ENCODE measurements around the gene NELFA. TPM values are rescaled to one million over a fixed set of nuclear protein-coding genes. Genes with fewer than 3 reads are reported as not detected.

Gene NELFA
- total RNA-seq, 1 experiment from 2014 or later = 58.3 TPM

DNA sequence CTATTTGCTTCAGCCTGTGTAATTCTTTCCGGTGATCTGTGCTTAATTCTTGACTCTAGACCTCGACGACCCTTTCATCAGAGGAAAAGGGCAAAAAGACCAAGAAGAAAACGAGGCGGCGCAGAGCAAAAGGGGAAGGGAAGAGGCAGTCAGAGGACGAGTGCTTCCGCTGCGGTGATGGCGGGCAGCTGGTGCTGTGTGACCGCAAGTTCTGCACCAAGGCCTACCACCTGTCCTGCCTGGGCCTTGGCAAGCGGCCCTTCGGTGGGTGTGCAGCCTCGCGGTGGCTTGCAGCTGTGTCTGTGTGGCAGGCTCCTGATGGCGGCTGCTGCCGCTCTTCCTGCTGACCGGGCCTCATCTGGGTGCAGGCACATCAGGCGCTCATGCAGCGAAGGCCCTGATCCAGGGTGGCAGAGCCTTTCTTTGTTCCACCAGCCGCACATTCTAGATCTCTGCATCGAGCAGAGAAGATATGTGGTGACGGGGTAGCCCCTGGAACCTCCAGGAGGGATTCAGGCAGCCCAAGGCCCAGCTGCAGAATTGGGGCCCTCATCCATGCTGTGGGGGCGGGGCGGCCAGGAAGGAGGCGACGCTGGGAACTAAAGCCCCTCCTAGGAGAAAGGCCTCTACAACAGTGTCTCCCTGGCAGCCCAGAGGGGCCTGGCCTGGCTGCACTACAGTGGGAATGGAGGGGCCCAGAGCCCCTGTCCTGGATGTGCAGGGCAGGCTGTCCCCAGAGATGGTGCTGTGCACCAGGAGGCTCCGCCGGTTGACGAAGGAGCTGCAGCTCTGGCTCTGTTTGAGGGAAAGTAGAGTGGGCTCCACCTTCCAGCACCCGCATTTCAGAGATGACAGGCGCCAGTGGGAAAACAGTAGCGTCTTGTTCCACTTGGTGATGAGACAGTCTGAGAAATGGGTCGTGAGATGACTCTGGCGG, 32.1 kb downstream of the NELFA start:
- no TSS peak for BruUV-seq (replicated peaks)
- Histone ChIP-seq H3K4me1 (ENCODE audit: insufficient read depth, low read length, poor library complexity, severe bottlenecking) (peaks cover 7% of the 10 kb centered on the region), H3K27me3 (replicated peaks; ENCODE audit: insufficient read depth, low read depth, low read length, poor library complexity) (no peaks in the 10 kb centered on the region), H3K9me3 (ENCODE audit: low read depth, low read length, poor library complexity, severe bottlenecking) (no peaks in the 10 kb centered on the region), H3K4me3 (ENCODE audit: low read depth, low read length, poor library complexity, severe bottlenecking) (no peak overlapping the region), H3K27ac (ENCODE audit: low read depth, low read length, poor library complexity, severe bottlenecking) (no peak overlapping the region), H3K36me3 (ENCODE audit: insufficient read depth, low read length, poor library complexity, severe bottlenecking) (peaks cover 93% of the 10 kb centered on the region)
- ChIA-PET POLR2A (ENCODE audit: low non-redundant PET) (no interaction called here), CTCF (no interaction called here)
- TF ChIP-seq EZH2 (IDR thresholded peaks at IDR 0.05; ENCODE audit: borderline replicate concordance, low read depth, low read length, poor library complexity, severe bottlenecking) = no peak
- TF ChIP-seq, protein P1, sequence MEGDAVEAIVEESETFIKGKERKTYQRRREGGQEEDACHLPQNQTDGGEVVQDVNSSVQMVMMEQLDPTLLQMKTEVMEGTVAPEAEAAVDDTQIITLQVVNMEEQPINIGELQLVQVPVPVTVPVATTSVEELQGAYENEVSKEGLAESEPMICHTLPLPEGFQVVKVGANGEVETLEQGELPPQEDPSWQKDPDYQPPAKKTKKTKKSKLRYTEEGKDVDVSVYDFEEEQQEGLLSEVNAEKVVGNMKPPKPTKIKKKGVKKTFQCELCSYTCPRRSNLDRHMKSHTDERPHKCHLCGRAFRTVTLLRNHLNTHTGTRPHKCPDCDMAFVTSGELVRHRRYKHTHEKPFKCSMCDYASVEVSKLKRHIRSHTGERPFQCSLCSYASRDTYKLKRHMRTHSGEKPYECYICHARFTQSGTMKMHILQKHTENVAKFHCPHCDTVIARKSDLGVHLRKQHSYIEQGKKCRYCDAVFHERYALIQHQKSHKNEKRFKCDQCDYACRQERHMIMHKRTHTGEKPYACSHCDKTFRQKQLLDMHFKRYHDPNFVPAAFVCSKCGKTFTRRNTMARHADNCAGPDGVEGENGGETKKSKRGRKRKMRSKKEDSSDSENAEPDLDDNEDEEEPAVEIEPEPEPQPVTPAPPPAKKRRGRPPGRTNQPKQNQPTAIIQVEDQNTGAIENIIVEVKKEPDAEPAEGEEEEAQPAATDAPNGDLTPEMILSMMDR (conservative IDR thresholded peaks at IDR 0.05; ENCODE audit: low read depth, low read length) = no peak
- intact Hi-C loops (cut with micrococcal nuclease; ENCODE audit: unreplicated experiment) = no loop called here
- DNase-seq (ENCODE audit: low spot score) = no peak

DNA sequence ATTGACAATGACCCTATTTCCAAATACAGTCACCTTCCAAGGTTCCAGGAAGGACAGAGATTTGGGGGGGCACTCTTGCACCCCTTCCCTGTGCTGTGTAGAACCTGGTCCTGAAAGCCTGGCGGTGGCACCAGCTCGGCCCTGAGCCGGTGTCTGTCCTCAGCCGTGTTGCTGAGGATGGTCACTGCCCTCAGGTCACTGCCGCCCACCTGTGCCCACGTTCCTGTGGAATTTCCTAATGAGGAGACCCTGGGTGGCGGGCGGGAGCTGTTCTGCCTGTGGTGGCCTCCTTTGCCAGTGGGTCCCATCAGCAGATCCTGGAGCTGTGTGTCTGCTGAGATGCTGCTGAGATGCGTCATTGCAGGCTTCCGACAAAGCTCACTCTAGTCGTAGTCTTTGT, 32.9 kb downstream of the NELFA start:
- POLR2A ChIA-PET (ENCODE audit: low non-redundant PET) = no interaction called here
- CTCF ChIA-PET = no interaction called here
- H3K27me3 ChIP-seq (replicated peaks; ENCODE audit: insufficient read depth, low read depth, low read length, poor library complexity) = no peaks in the 10 kb centered on the region
- BruUV-seq (replicated peaks) = no TSS peak
- H3K4me1 ChIP-seq (ENCODE audit: insufficient read depth, low read length, poor library complexity, severe bottlenecking) = peaks cover 6% of the 10 kb centered on the region
- no peaks in the 10 kb centered on the region for H3K9me3 ChIP-seq (ENCODE audit: low read depth, low read length, poor library complexity, severe bottlenecking)
- DNase-seq (ENCODE audit: low spot score) = no peak
- TF ChIP-seq, protein P1 (conservative IDR thresholded peaks at IDR 0.05; ENCODE audit: low read depth, low read length) = no peak
- no peak for TF ChIP-seq EZH2 (IDR thresholded peaks at IDR 0.05; ENCODE audit: borderline replicate concordance, low read depth, low read length, poor library complexity, severe bottlenecking)
- no peak overlapping the region for H3K4me3 ChIP-seq (ENCODE audit: low read depth, low read length, poor library complexity, severe bottlenecking)
- intact Hi-C loops (cut with micrococcal nuclease; ENCODE audit: unreplicated experiment) = no loop called here
- H3K36me3 ChIP-seq (ENCODE audit: insufficient read depth, low read length, poor library complexity, severe bottlenecking) = peaks cover 93% of the 10 kb centered on the region
- H3K27ac ChIP-seq (ENCODE audit: low read depth, low read length, poor library complexity, severe bottlenecking) = no peak overlapping the region

DNA sequence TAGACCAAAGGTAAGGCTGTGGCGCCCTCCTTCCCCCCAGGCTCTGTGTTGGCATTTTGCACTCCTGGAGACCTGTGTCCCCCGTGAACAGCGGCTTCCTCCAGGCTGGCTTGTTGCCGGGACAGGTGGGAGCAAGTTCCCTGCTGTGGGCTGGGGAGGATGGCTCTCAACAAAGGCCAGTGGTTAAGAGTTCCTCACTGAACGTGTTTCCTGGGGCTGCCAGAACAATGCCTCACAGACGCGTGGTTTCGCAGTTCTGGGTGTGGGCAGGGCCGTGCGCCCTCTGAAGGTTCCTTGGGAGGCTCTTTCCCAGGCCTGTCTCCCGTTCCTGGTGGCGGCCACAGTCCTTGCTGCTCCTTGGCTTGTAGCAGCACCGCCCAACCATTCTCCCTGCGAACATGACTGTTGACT, 33.4 kb downstream of the NELFA start:
- no peak for DNase-seq (ENCODE audit: low spot score)
- Histone ChIP-seq H3K36me3 (ENCODE audit: insufficient read depth, low read length, poor library complexity, severe bottlenecking) (peaks cover 88% of the 10 kb centered on the region), H3K4me3 (ENCODE audit: low read depth, low read length, poor library complexity, severe bottlenecking) (no peak overlapping the region), H3K27ac (ENCODE audit: low read depth, low read length, poor library complexity, severe bottlenecking) (no peak overlapping the region), H3K9me3 (ENCODE audit: low read depth, low read length, poor library complexity, severe bottlenecking) (no peaks in the 10 kb centered on the region), H3K27me3 (replicated peaks; ENCODE audit: insufficient read depth, low read depth, low read length, poor library complexity) (no peaks in the 10 kb centered on the region), H3K4me1 (ENCODE audit: insufficient read depth, low read length, poor library complexity, severe bottlenecking) (peaks cover 5% of the 10 kb centered on the region)
- no TSS peak for BruUV-seq (replicated peaks)
- TF ChIP-seq, protein P1 (conservative IDR thresholded peaks at IDR 0.05; ENCODE audit: low read depth, low read length) = no peak
- TF ChIP-seq EZH2 (IDR thresholded peaks at IDR 0.05; ENCODE audit: borderline replicate concordance, low read depth, low read length, poor library complexity, severe bottlenecking) = no peak
- CTCF ChIA-PET = no interaction called here
- POLR2A ChIA-PET (ENCODE audit: low non-redundant PET) = no interaction called here
- intact Hi-C loops (cut with micrococcal nuclease; ENCODE audit: unreplicated experiment) = no loop called here
